Activated B cell treated with CpG ODN at 0.5 μM for 24 hours (primary cell): Measurements from ENCODE around the gene C16orf86. TPM values are rescaled to one million over a fixed set of nuclear protein-coding genes. Genes with fewer than 3 reads are reported as not detected.

ENCODE experiments used
- ATAC-seq: fragments of 200-7000 bp; cut with Tn5 transposase; one replicate; pipeline ENCODE4 v1.10.0; 2021; ENCODE audit warnings: low read depth, mild to moderate bottlenecking, moderate library complexity
- CTCF ChIA-PET: fragments of 350-600 bp; sonication (Branson Sonifier 250); formaldehyde crosslinking; loops from one replicate; lab custom pipeline; 2021; ENCODE audit warnings: antibody characterized with exemption; lab: Charles Lee
- POLR2A ChIA-PET: fragments of 350-600 bp; sonication (Branson Sonifier 250); formaldehyde crosslinking; loops from one replicate; lab custom pipeline; 2021; ENCODE audit warnings: antibody characterized with exemption; lab: Charles Lee
- DNase-seq: peaks from one replicate; pipeline ENCODE4 v3.0.0; 2022
- H3K27ac Mint-ChIP-seq: one replicate; pipeline ENCODE4 v1.8.0; 2020; ENCODE audit warnings: mixed read lengths
- H3K27me3 Mint-ChIP-seq: one replicate; pipeline ENCODE4 v1.8.0; 2021; ENCODE audit warnings: mixed read lengths
- H3K36me3 Mint-ChIP-seq: one replicate; pipeline ENCODE4 v1.8.0; 2021; ENCODE audit warnings: low read depth, mixed read lengths
- H3K4me1 Mint-ChIP-seq: one replicate; pipeline ENCODE4 v1.8.0; 2021; ENCODE audit warnings: mixed read lengths
- H3K4me3 Mint-ChIP-seq: one replicate; pipeline ENCODE4 v1.8.0; 2020; ENCODE audit warnings: mild to moderate bottlenecking, mixed read lengths
- H3K9me3 Mint-ChIP-seq: one replicate; pipeline ENCODE4 v1.8.0; 2020; ENCODE audit warnings: mixed read lengths
- intact Hi-C: fragments of 100-400 bp; cut with micrococcal nuclease; formaldehyde crosslinking; loops from one replicate; pipeline ENCODE4 v1.15.1; 2024
- total RNA-seq: library from RNA; stranded (reverse); gene quantifications from 2 replicates; pipeline ENCODE4 v1.2.3, GENCODE V29; 2022
- TF ChIP-seq, protein P1 (sequence below): fragments of 200-600 bp; IDR thresholded peaks from one replicate; pipeline ENCODE4 v1.8.0; 2022; ENCODE audit warnings: antibody characterized with exemption, mild to moderate bottlenecking

The C16orf86 gene
- total RNA-seq, 1 donor from 2014 or later, result 2.4 TPM

DNA sequence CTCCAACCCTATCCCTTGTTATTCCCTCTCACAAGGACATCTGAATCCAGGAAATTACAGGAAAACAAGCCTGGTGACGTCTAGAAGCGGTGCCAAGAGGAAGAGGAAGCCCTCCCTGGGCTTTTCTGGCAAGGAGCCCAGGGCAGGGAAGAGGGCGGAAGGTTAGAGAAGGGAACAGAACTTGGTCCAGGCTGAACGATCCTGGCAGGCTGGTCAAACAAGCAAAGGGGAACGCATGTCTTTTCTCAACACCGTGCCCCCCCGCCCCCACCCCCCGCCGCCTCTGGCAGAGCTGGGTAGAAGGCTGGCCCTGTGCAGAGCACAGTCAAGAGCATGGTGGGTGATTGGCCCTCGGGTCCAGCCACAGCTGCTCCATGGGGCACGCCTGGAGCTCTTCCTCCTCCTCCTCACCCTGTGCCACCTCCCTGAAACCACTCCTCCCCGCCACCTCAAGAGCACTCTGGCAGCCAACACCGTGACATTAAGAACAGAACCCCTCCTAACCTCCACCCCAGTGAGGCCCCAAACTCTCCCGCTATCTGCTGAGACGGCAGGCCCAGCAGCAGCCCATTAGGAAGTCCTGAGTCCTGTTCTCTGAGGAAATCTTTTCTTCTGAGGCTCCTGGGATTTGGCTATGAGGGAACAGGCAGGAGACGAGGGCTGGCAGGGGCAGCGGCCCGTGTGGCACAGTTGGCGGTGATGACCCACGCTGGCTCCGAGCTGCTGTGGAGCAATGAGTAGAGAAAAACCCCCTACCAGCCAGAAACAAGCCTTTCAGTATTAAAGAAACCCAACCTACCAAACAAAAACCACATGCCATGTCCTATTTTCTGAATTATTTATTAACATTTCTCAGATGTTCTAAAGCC is 7.3 kb downstream of the C16orf86 start:
- intact Hi-C loops, result loop anchor here (2.0 kb wide), 1 partner anchor 45 kb away; the partner anchor contains the start of gene GFOD2

DNA sequence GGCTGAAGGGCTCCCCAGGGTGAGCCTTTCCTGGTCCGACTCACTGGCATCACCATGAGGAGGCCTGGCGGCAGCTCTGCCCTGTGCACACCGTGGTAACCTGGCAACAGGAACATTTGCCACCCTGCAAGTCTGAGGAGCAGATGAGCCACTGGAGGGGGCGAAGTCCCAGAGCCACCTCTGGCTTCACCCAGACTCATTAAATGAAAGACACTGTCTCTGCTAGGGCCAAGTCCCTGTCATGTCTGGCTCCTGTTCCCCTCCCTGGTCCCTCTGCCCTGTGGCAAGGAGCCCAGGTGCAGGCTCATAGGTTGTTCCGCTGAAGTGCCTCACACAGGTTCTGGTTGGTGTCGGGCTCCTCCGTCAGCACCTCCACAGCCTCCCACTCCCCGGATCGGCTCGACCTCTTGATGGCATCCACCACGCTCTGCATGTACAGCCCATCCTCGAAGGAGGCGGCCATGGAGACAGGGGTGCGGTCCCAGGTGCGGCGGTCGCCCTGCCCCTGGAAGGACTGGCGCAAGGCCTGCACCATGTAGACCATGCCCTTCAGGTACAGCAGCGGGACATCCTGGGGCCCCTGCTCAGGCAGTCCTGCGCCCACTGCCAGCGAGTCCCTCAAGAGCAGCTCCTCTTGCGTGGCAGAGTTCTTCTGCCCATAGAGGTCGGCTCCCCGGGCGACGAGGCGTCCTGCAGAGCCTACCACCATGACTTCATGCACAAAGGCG is 8.4 kb downstream of the C16orf86 start:
- H3K36me3 Mint-ChIP-seq, result peaks cover 14% of the 10 kb centered on the region
- intact Hi-C loops, result no loop called here
- TF ChIP-seq, protein P1, sequence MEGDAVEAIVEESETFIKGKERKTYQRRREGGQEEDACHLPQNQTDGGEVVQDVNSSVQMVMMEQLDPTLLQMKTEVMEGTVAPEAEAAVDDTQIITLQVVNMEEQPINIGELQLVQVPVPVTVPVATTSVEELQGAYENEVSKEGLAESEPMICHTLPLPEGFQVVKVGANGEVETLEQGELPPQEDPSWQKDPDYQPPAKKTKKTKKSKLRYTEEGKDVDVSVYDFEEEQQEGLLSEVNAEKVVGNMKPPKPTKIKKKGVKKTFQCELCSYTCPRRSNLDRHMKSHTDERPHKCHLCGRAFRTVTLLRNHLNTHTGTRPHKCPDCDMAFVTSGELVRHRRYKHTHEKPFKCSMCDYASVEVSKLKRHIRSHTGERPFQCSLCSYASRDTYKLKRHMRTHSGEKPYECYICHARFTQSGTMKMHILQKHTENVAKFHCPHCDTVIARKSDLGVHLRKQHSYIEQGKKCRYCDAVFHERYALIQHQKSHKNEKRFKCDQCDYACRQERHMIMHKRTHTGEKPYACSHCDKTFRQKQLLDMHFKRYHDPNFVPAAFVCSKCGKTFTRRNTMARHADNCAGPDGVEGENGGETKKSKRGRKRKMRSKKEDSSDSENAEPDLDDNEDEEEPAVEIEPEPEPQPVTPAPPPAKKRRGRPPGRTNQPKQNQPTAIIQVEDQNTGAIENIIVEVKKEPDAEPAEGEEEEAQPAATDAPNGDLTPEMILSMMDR, result no peak
- ATAC-seq (no peak), DNase-seq (no peak)
- no peaks in the 10 kb centered on the region for H3K27me3 Mint-ChIP-seq
- no peaks in the 10 kb centered on the region for H3K9me3 Mint-ChIP-seq
- H3K27ac Mint-ChIP-seq, result peak overlapping the region; percentile 14
- POLR2A ChIA-PET, result interaction anchor here (0.6 to 1.2 kb wide), 2 partner anchors 43 to 194 kb away, joined by 3 read pairs; no protein-coding TSS in a partner anchor
- H3K4me3 Mint-ChIP-seq, result no peak overlapping the region
- H3K4me1 Mint-ChIP-seq, result peaks cover 23% of the 10 kb centered on the region
- CTCF ChIA-PET, result no interaction called here

More for the DNA sequence above, 7.3 kb downstream of the C16orf86 start:
- peaks cover 34% of the 10 kb centered on the region for H3K4me1 Mint-ChIP-seq
- TF ChIP-seq, protein P1, result no peak
- ATAC-seq, result no peak
- ChIA-PET POLR2A (interaction anchor here (0.5 to 1.2 kb wide), 4 partner anchors 44 to 195 kb away, joined by 3 to 11 read pairs (median 5); no protein-coding TSS in a partner anchor), CTCF (interaction anchor here (1.5 to 2.2 kb wide), 4 partner anchors 127 to 554 kb away, joined by 5 to 9 read pairs (median 6); no protein-coding TSS in a partner anchor)
- H3K27me3 Mint-ChIP-seq, result no peaks in the 10 kb centered on the region
- no peak overlapping the region for H3K4me3 Mint-ChIP-seq
- no peak for DNase-seq
- peaks cover 14% of the 10 kb centered on the region for H3K36me3 Mint-ChIP-seq
- H3K9me3 Mint-ChIP-seq, result no peaks in the 10 kb centered on the region
- peak overlapping the region; percentile 56 for H3K27ac Mint-ChIP-seq

DNA sequence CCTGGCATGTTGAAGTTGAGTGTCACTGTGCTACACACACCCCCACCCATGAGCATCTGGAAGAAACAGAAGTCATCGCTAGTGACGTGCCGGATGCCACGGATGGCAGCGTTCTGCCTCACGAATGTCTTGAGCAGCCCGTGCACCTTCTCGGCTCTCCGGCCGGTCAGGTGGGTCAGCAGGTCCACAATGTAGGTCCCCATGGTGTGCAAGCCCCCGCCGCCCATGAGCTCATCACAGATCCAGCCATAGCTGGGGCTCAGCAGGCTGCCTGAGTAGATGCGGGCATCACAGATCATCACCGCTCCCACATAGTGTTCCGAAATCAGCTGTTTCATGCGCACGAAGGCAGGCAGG is 8.9 kb downstream of the C16orf86 start:
- Mint-ChIP-seq H3K27ac (no peak overlapping the region), H3K4me1 (peaks cover 23% of the 10 kb centered on the region), H3K36me3 (peaks cover 16% of the 10 kb centered on the region), H3K4me3 (no peak overlapping the region), H3K9me3 (no peaks in the 10 kb centered on the region), H3K27me3 (no peaks in the 10 kb centered on the region)
- ATAC-seq, result no peak
- intact Hi-C loops, result no loop called here
- ChIA-PET CTCF (no interaction called here), POLR2A (no interaction called here)
- no peak for DNase-seq
- TF ChIP-seq, protein P1, result no peak

DNA sequence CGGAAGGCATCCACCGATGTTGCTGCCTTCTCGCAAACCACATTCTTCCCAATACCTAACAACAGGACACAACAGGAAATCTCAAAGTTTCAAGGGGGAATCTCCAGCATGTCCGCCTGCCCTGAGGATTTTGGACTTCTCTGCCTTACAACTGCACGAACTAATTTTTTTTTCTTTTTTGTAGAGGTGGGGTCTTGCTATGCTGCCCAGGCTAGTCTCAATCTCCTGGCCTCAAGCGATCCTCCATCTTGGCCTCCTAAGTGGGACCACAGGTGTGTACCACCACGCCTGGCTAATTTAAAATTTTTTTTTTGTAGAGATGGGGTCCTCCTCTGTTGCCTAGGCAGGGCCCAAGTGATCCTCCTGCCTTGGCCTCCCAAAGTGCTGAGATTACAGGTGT is 9.4 kb downstream of the C16orf86 start:
- Mint-ChIP-seq H3K27me3 (no peaks in the 10 kb centered on the region), H3K36me3 (peaks cover 16% of the 10 kb centered on the region), H3K4me3 (no peak overlapping the region), H3K4me1 (peaks cover 23% of the 10 kb centered on the region), H3K27ac (no peak overlapping the region), H3K9me3 (no peaks in the 10 kb centered on the region)
- POLR2A ChIA-PET, result no interaction called here
- CTCF ChIA-PET, result no interaction called here
- ATAC-seq (no peak), DNase-seq (no peak)
- intact Hi-C loops, result no loop called here
- TF ChIP-seq, protein P1, result no peak

DNA sequence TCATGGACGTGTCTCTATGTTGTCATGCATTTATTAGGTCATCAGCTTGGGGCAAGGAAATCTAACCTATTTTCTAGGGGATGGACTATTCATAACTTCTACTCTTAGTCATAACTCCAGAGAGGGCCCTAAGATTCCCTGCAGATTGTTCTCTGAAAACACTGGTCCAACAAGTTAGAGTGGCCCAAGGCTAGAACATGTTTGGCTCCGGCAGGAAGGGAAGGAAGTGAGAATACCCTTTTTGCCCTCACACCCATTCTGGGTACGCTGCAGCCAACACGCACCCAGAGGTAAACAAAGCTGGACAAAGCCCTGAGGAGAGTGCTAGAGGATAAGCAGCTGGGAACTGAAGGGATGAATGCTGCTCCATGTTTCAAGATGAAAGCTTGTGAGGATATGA is 9.9 kb downstream of the C16orf86 start:
- ChIA-PET POLR2A (interaction anchor here (0.9 kb wide), 1 partner anchor 16 kb away, joined by 3 read pairs; the partner anchor contains the start of gene ACD), CTCF (no interaction called here)
- Mint-ChIP-seq H3K27ac (peak overlapping the region; percentile 35), H3K27me3 (no peaks in the 10 kb centered on the region), H3K9me3 (no peaks in the 10 kb centered on the region), H3K36me3 (peaks cover 16% of the 10 kb centered on the region), H3K4me1 (peaks cover 23% of the 10 kb centered on the region), H3K4me3 (no peak overlapping the region)
- intact Hi-C loops, result no loop called here
- ATAC-seq (no peak), DNase-seq (no peak)
- TF ChIP-seq, protein P1, result no peak
